Activated CD4-positive, alpha-beta T cell treated with anti-CD3 and anti-CD28 coated beads, Interleukin-2, amount 10 ng/mL, durations not matched to agents 7 days and 5 days (primary cell): Measurements from ENCODE around the gene NEGR1. TPM values are rescaled to one million over a fixed set of nuclear protein-coding genes. Genes with fewer than 3 reads are reported as not detected.

Experiments
- CTCF ChIA-PET: fragments of 350-600 bp; sonication (Branson Sonifier 250); formaldehyde crosslinking; loops from one replicate; lab custom pipeline; 2021; ENCODE audit warnings: antibody characterized with exemption; lab: Charles Lee
- POLR2A ChIA-PET: fragments of 350-600 bp; sonication (Branson Sonifier 250); formaldehyde crosslinking; loops from one replicate; lab custom pipeline; 2021; ENCODE audit warnings: antibody characterized with exemption; lab: Charles Lee
- DNase-seq: peaks from one replicate; pipeline ENCODE4 v3.0.0-alpha.2; 2020
- H3K27ac Mint-ChIP-seq: one replicate; pipeline ENCODE4 v1.8.0; 2021; ENCODE audit warnings: mild to moderate bottlenecking, moderate library complexity, mixed read lengths
- H3K27me3 Mint-ChIP-seq: one replicate; pipeline ENCODE4 v1.8.0; 2021; ENCODE audit warnings: mixed read lengths
- H3K36me3 Mint-ChIP-seq: one replicate; pipeline ENCODE4 v1.8.0; 2021; ENCODE audit warnings: low read depth, mixed read lengths
- H3K4me1 Mint-ChIP-seq: one replicate; pipeline ENCODE4 v1.8.0; 2021; ENCODE audit warnings: mixed read lengths
- H3K4me3 Mint-ChIP-seq: one replicate; pipeline ENCODE4 v1.8.0; 2021; ENCODE audit warnings: mild to moderate bottlenecking, moderate library complexity, mixed read lengths
- H3K9me3 Mint-ChIP-seq: one replicate; pipeline ENCODE4 v1.8.0; 2021; ENCODE audit warnings: mixed read lengths
- total RNA-seq, 2 experiments: library from RNA; stranded (reverse); gene quantifications; one replicate each; pipeline ENCODE4 v1.2.3, GENCODE V29; 2021

Gene NEGR1
- not detected for total RNA-seq

GRCh38 chr1:72282271-72283021 lies at the start of gene NEGR1:
Gene NEGR1, minus strand, starts transcription at chr1:72282539.
- Mint-ChIP-seq H3K36me3 (no peaks in the 10 kb centered on the region), H3K27ac (peak within 1 kb of the TSS; percentile 36), H3K9me3 (no peaks in the 10 kb centered on the region), H3K27me3 (peaks cover 36% of the 10 kb centered on the region), H3K4me1 (peaks cover 14% of the 10 kb centered on the region), H3K4me3 (peak within 1 kb of the TSS; percentile 61)
- POLR2A ChIA-PET = no interaction called here
- DNase-seq = peak; percentile 56
- CTCF ChIA-PET = no interaction called here

- Mint-ChIP-seq H3K4me3 (no peak overlapping the region), H3K9me3 (no peaks in the 10 kb centered on the region), H3K36me3 (no peaks in the 10 kb centered on the region), H3K27ac (no peak overlapping the region), H3K27me3 (no peaks in the 10 kb centered on the region), H3K4me1 (peaks cover 6% of the 10 kb centered on the region)
- no peak for DNase-seq
- POLR2A ChIA-PET = no interaction called here
- CTCF ChIA-PET = no interaction called here
Observed at GRCh38 chr1:72326494-72326893, 44.2 kb upstream of the NEGR1 start.

- no peaks in the 10 kb centered on the region for H3K27me3 Mint-ChIP-seq
- POLR2A ChIA-PET = no interaction called here
- DNase-seq = no peak
- no peak overlapping the region for H3K4me3 Mint-ChIP-seq
- H3K27ac Mint-ChIP-seq = no peak overlapping the region
- CTCF ChIA-PET = no interaction called here
- H3K9me3 Mint-ChIP-seq = no peaks in the 10 kb centered on the region
- no peaks in the 10 kb centered on the region for H3K36me3 Mint-ChIP-seq
- H3K4me1 Mint-ChIP-seq = peaks cover 6% of the 10 kb centered on the region
Observed at GRCh38 chr1:72324451-72324850, 42.1 kb upstream of the NEGR1 start.

GRCh38 chr1:72322910-72323309 lies 40.6 kb upstream of the NEGR1 start:
- ChIA-PET CTCF (no interaction called here), POLR2A (no interaction called here)
- Mint-ChIP-seq H3K4me3 (no peak overlapping the region), H3K36me3 (no peaks in the 10 kb centered on the region), H3K4me1 (peaks cover 6% of the 10 kb centered on the region), H3K27ac (no peak overlapping the region), H3K27me3 (no peaks in the 10 kb centered on the region), H3K9me3 (no peaks in the 10 kb centered on the region)
- no peak for DNase-seq

- POLR2A ChIA-PET = no interaction called here
- Mint-ChIP-seq H3K4me3 (no peak overlapping the region), H3K4me1 (no peaks in the 10 kb centered on the region), H3K27me3 (peaks cover 6% of the 10 kb centered on the region), H3K36me3 (no peaks in the 10 kb centered on the region), H3K27ac (no peak overlapping the region), H3K9me3 (no peaks in the 10 kb centered on the region)
- CTCF ChIA-PET = no interaction called here
- no peak for DNase-seq
Observed at GRCh38 chr1:72296501-72296900, 14.2 kb upstream of the NEGR1 start.

- POLR2A ChIA-PET = no interaction called here
- Mint-ChIP-seq H3K27me3 (peaks cover 16% of the 10 kb centered on the region), H3K9me3 (no peaks in the 10 kb centered on the region), H3K36me3 (no peaks in the 10 kb centered on the region), H3K27ac (no peak overlapping the region), H3K4me1 (no peaks in the 10 kb centered on the region), H3K4me3 (no peak overlapping the region)
- CTCF ChIA-PET = no interaction called here
- no peak for DNase-seq
Observed at GRCh38 chr1:72288886-72289285, 6.5 kb upstream of the NEGR1 start.

- CTCF ChIA-PET = interaction anchor here (0.6 kb wide), 1 partner anchor 291 kb away, joined by 3 read pairs; no protein-coding TSS in a partner anchor
- Mint-ChIP-seq H3K36me3 (no peaks in the 10 kb centered on the region), H3K4me3 (no peak overlapping the region), H3K4me1 (peaks cover 11% of the 10 kb centered on the region), H3K27ac (no peak overlapping the region), H3K9me3 (no peaks in the 10 kb centered on the region), H3K27me3 (peaks cover 24% of the 10 kb centered on the region)
- POLR2A ChIA-PET = no interaction called here
- no peak for DNase-seq
Observed at GRCh38 chr1:72286401-72286800, 4.1 kb upstream of the NEGR1 start.

- DNase-seq = no peak
- Mint-ChIP-seq H3K4me1 (peaks cover 14% of the 10 kb centered on the region), H3K36me3 (no peaks in the 10 kb centered on the region), H3K4me3 (no peak overlapping the region), H3K9me3 (no peaks in the 10 kb centered on the region), H3K27ac (no peak overlapping the region), H3K27me3 (peaks cover 33% of the 10 kb centered on the region)
- POLR2A ChIA-PET = no interaction called here
- CTCF ChIA-PET = no interaction called here
Observed at GRCh38 chr1:72285074-72285425, 2.7 kb upstream of the NEGR1 start.

- POLR2A ChIA-PET = interaction anchor here (0.7 to 0.8 kb wide), 2 partner anchors 11 to 94 kb away, joined by 3 to 6 read pairs; no protein-coding TSS in a partner anchor
Observed at GRCh38 chr1:72284348-72285073, 2.2 kb upstream of the NEGR1 start.

GRCh38 chr1:72284084-72284347 lies 1.7 kb upstream of the NEGR1 start:
- Mint-ChIP-seq H3K4me1 (peaks cover 14% of the 10 kb centered on the region), H3K4me3 (no peak overlapping the region), H3K36me3 (no peaks in the 10 kb centered on the region), H3K27me3 (peaks cover 38% of the 10 kb centered on the region), H3K9me3 (no peaks in the 10 kb centered on the region), H3K27ac (no peak overlapping the region)
- ChIA-PET CTCF (no interaction called here), POLR2A (interaction anchor here (0.7 to 0.8 kb wide), 2 partner anchors 11 to 94 kb away, joined by 3 to 6 read pairs; no protein-coding TSS in a partner anchor)
- no peak for DNase-seq

More at GRCh38 chr1:72284348-72285073, 2.2 kb upstream of the NEGR1 start:
- Mint-ChIP-seq H3K27me3 (peaks cover 36% of the 10 kb centered on the region), H3K9me3 (no peaks in the 10 kb centered on the region), H3K4me1 (peaks cover 14% of the 10 kb centered on the region), H3K27ac (no peak overlapping the region), H3K4me3 (no peak overlapping the region), H3K36me3 (no peaks in the 10 kb centered on the region)
- CTCF ChIA-PET = no interaction called here
- DNase-seq = peak; percentile 10

GRCh38 chr1:72283307-72284083 lies 1.2 kb upstream of the NEGR1 start:
- Mint-ChIP-seq H3K27me3 (peaks cover 36% of the 10 kb centered on the region), H3K27ac (no peak overlapping the region), H3K4me3 (no peak overlapping the region), H3K9me3 (no peaks in the 10 kb centered on the region), H3K4me1 (peaks cover 14% of the 10 kb centered on the region), H3K36me3 (no peaks in the 10 kb centered on the region)
- CTCF ChIA-PET = no interaction called here
- POLR2A ChIA-PET = interaction anchor here (0.7 to 0.8 kb wide), 2 partner anchors 12 to 93 kb away, joined by 3 to 6 read pairs; no protein-coding TSS in a partner anchor
- peak; percentile 10 for DNase-seq

- ChIA-PET POLR2A (no interaction called here), CTCF (no interaction called here)
- peaks cover 14% of the 10 kb centered on the region for H3K4me1 Mint-ChIP-seq
- no peak for DNase-seq
- H3K4me3 Mint-ChIP-seq = no peak overlapping the region
- H3K9me3 Mint-ChIP-seq = no peaks in the 10 kb centered on the region
- H3K27me3 Mint-ChIP-seq = peaks cover 38% of the 10 kb centered on the region
- H3K27ac Mint-ChIP-seq = no peak overlapping the region
- no peaks in the 10 kb centered on the region for H3K36me3 Mint-ChIP-seq
Observed at GRCh38 chr1:72283022-72283306, 625 bp upstream of the NEGR1 start.

GRCh38 chr1:72281637-72282270 lies 585 bp downstream of the NEGR1 start:
- DNase-seq = peak; percentile 6
- ChIA-PET CTCF (no interaction called here), POLR2A (no interaction called here)

More at GRCh38 chr1:72281637-72282270, 585 bp downstream of the NEGR1 start:
- H3K27me3 Mint-ChIP-seq = peaks cover 36% of the 10 kb centered on the region
- H3K36me3 Mint-ChIP-seq = no peaks in the 10 kb centered on the region
- peak overlapping the region; percentile 61 for H3K4me3 Mint-ChIP-seq
- H3K27ac Mint-ChIP-seq = peak overlapping the region; percentile 36
- H3K4me1 Mint-ChIP-seq = peaks cover 14% of the 10 kb centered on the region
- H3K9me3 Mint-ChIP-seq = no peaks in the 10 kb centered on the region
